ENCODE data around the gene KDM2B. TPM values are rescaled to one million over a fixed set of nuclear protein-coding genes. Genes with fewer than 3 reads are reported as not detected.

Gene KDM2B
- total and polyA plus RNA-seq, 10 of the 15 experiments (the other 5 are each of a cell fraction or from before 2014, with no cell fraction given), result 13.6 to 124 (median 40.4) TPM

DNA sequence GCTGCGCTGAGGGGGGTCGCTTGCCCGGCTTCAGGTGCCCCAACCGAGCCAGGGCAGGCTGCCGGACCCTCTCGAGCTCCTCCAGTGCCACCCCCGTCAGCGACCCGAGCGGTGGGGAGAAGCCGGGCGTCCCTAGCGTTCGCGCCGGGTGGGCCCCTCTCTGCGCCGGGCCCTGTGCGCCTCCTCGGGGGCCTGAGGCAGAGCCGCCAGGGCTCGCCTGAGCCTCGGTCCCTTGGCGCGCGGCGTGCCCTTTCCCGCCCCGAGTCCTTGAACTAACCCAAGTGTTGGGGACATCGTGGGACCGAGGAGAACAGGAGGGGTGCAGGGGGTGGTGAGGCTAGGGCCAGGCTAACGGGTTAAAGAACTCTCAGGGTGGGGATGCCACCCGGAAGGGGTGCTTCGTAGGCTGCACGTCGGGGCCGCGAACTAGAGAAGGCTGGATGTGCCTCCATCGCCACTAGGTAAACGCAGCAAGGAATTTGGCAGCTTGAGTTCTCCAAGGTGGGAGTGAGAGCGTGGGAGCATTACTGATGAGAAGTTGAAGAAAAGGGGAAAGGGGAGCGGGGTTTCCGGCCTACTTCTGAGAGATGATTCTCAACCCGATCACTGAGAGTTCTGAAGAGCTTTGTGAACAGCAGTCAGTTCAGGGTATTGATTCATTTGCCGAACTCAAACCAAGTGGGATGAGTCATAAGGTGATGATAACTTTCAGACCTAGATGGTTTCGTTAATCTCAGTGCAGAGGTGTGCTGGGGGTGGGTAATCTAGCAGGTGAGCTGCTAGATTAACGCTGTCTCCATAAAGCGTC, 180.3 kb downstream of the KDM2B start (continued):
- TF ChIP-seq ATF2 (IDR thresholded peaks at IDR 0.05; ENCODE audit: low read length), result peak; percentile 45
- TF ChIP-seq GABPA (IDR thresholded peaks at IDR 0.05; ENCODE audit: low read depth), result 0 out of 2 replicates have a peak, but pooled peaks have one; percentile 28
- peak; percentile 27; the same call in 1 of the 2 replicates for TF ChIP-seq CBX5 (IDR thresholded peaks at IDR 0.05; ENCODE audit: low read depth)
- TF ChIP-seq CREM (IDR thresholded peaks at IDR 0.05; ENCODE audit: low read depth), result peak; percentile 50; the same call in 1 of the 2 replicates
- no peak for TF ChIP-seq EZH2 (IDR thresholded peaks at IDR 0.05; ENCODE audit: borderline replicate concordance, control insufficient read depth, low read depth, low read length)
- no peak for TF ChIP-seq ZNF384 (IDR thresholded peaks at IDR 0.05; ENCODE audit: borderline replicate concordance, low read depth, low read length)
- TF ChIP-seq EED (IDR thresholded peaks at IDR 0.05; ENCODE audit: low read depth), result peak; percentile 60
- peak; percentile 87 for TF ChIP-seq JUNB (IDR thresholded peaks at IDR 0.05)
- peak; percentile 63 for TF ChIP-seq RUNX3 (IDR thresholded peaks at IDR 0.05; ENCODE audit: low read length)
- 0 out of 2 replicates have a peak, but pooled peaks have one; percentile 17 for TF ChIP-seq NBN (IDR thresholded peaks at IDR 0.05)
- peak; percentile 92; the same call in 1 of the 2 replicates for TF ChIP-seq MTA3 (IDR thresholded peaks at IDR 0.05; ENCODE audit: borderline replicate concordance, low read length)

Measured in GM12878 (cell line).